DLD1 (cell line): ENCODE data around the gene COPS2.
"Not testable (repeated sequence)": the region's sequence is repeated elsewhere in the genome, so short reads cannot be mapped to it uniquely, and the experiment has no call there.

Experiments
- in situ Hi-C: cut with HindIII; loops from 2 replicates; pipeline ENCODE4 v1.10.0; 2017; ENCODE audit warnings: low sequenced_read_pairs

The COPS2 gene

GRCh38 chr15:49155110-49155833 lies at the start of gene COPS2:
TSS of gene COPS2 (minus strand) at chr15:49155599. CDS start at chr15:49155578, 21 bp downstream.
- in situ Hi-C loops = no loop called here

- in situ Hi-C loops = no loop called here
These were observed 44.9 kb upstream of the COPS2 start for GRCh38 chr15:49200347-49200746.

- in situ Hi-C loops = no loop called here
These were observed 44.3 kb upstream of the COPS2 start for GRCh38 chr15:49199666-49200065.

- in situ Hi-C loops = no loop called here
These were observed 41.5 kb upstream of the COPS2 start for GRCh38 chr15:49196856-49197255.

- in situ Hi-C loops = no loop called here
These were observed 36.5 kb upstream of the COPS2 start for GRCh38 chr15:49191892-49192291.

- in situ Hi-C loops = no loop called here
These were observed 35.2 kb upstream of the COPS2 start for GRCh38 chr15:49190586-49190985.

- in situ Hi-C loops = no loop called here
These were observed 34.2 kb upstream of the COPS2 start for GRCh38 chr15:49189631-49190030.

- in situ Hi-C loops = no loop called here
These were observed 33.5 kb upstream of the COPS2 start for GRCh38 chr15:49188933-49189332.

- in situ Hi-C loops = no loop called here
These were observed 32.3 kb upstream of the COPS2 start for GRCh38 chr15:49187549-49188245.

- in situ Hi-C loops = no loop called here
These were observed 30.1 kb upstream of the COPS2 start for GRCh38 chr15:49185473-49185872.

GRCh38 chr15:49183741-49184140 lies 28.3 kb upstream of the COPS2 start:
- in situ Hi-C loops = not testable (repeated sequence)

GRCh38 chr15:49182128-49182527 lies 26.7 kb upstream of the COPS2 start:
- in situ Hi-C loops = no loop called here

- in situ Hi-C loops = no loop called here
These were observed 24.2 kb upstream of the COPS2 start for GRCh38 chr15:49179433-49180190.

GRCh38 chr15:49178497-49178896 lies 23.1 kb upstream of the COPS2 start:
- in situ Hi-C loops = no loop called here

GRCh38 chr15:49175582-49176397 lies 20.4 kb upstream of the COPS2 start:
- in situ Hi-C loops = not testable (repeated sequence)

- in situ Hi-C loops = no loop called here
These were observed 19.5 kb upstream of the COPS2 start for GRCh38 chr15:49174902-49175301.

- in situ Hi-C loops = no loop called here
These were observed 16.4 kb upstream of the COPS2 start for GRCh38 chr15:49171790-49172189.

GRCh38 chr15:49169880-49170597 lies 14.6 kb upstream of the COPS2 start, which contains the start of gene GALK2:
TSS of gene GALK2 (plus strand) at chr15:49170247. CDS start at chr15:49170323, 76 bp downstream.
- in situ Hi-C loops = no loop called here

- in situ Hi-C loops = no loop called here
These were observed 12.6 kb upstream of the COPS2 start for GRCh38 chr15:49168016-49168415.

GRCh38 chr15:49164865-49165264 lies 9.5 kb upstream of the COPS2 start:
- in situ Hi-C loops = no loop called here
